Measurements from ENCODE around the gene PDE5A. TPM values are rescaled to one million over a fixed set of nuclear protein-coding genes. Genes with fewer than 3 reads are reported as not detected.

PDE5A gene
- total RNA-seq, 1 donor from 2014 or later = 20.0 TPM

DNA sequence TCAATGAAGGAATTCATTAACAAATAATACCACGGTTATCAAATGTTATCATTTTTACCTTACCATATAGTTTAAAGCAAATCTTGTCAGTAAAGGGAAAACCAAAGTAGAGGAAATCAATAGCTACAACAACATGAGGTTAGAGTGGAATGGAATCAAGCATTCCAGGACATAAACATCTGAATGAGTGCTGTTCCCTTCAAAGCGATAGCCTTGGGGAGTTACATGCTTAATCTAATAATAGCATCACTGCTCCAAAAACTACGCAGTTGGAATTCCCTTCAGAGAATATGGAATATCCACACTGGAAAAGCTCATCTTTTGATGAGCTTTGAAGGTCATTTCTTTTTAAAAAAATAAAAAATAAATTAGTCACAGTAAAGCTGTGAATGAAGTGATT, 31.2 kb downstream of the PDE5A start:
- DNase-seq (ENCODE audit: low spot score) = no peak
- intact Hi-C loops (cut with DNase I) = no loop called here

DNA sequence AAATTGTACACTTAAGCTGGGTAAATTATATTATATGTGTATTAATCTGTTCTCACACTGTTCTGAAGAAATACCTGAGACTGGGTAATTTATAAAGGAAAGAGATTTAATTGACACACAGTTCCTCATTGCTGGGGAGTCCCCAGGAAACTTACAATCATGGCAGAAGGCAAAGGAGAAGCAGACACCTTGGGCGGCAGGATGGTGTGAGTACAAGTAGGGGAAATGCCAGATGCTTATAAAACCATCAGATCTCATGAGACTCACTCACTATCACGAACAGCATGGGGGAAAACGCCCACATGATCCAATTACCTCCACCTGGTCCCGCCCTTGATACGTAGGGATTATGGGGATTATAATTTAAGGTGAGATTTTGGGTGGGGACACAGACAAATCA, 34.9 kb downstream of the PDE5A start:
- intact Hi-C loops (cut with DNase I) = no loop called here
- no peak for DNase-seq (ENCODE audit: low spot score)

DNA sequence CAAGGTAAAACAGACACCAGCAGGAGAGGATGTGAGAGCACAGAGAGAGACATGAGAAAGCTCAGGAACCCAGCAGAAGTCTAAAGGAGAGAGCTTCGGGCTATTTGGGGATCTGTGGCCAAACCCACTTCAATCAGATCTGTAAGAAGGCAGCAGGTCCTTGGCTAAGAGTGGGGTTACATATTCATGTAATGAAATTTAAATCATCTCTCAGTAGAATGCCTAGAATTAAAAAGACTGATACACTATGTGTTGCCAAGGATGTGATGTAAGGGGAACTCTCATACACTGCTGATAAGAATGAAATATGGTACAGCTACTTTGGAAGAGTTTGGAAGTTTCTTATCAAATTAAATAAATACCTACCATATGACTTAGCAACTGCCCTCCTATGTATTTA, 35.8 kb downstream of the PDE5A start:
- intact Hi-C loops (cut with DNase I) = no loop called here
- no peak for DNase-seq (ENCODE audit: low spot score)

DNA sequence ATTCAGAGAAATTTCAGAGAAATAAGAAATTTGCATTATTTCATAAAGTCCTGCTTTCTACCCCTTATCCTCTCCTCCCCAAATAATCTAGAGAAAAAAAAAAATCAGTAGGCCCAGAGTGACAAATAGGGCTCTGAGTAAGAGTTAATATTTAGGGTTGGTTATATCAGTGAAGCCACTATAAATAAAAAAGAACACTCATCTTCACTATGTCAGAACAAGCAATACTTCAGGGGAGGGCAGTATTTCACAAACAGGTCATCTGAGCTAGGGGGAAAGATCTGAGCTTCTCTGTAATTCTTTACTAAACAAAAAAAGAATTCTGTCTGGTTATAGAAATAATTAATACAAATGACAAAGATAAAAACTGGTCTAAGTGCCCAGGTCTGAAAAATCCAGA, 39.4 kb downstream of the PDE5A start:
- DNase-seq (ENCODE audit: low spot score) = no peak
- intact Hi-C loops (cut with DNase I) = no loop called here

DNA sequence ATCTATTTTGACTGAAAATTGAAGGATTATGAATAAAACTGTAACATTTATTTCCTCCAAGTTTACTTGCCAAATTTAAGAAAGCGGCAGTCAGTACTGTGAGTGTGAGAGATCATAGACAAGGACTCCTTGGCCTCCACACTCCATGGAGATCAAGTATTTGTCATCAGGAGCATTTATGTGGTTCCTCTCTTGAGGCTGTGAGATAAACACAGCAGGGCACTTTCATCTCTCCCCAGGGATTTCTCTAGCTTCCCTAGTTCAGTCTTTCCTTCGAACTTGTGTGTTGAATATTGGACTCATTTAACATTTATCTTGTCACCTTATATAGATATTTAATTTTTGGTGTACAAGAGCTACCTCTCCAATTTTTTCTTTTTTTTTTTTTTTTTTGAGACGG, 40.8 kb downstream of the PDE5A start:
- intact Hi-C loops (cut with DNase I) = no loop called here
- no peak for DNase-seq (ENCODE audit: low spot score)

DNA sequence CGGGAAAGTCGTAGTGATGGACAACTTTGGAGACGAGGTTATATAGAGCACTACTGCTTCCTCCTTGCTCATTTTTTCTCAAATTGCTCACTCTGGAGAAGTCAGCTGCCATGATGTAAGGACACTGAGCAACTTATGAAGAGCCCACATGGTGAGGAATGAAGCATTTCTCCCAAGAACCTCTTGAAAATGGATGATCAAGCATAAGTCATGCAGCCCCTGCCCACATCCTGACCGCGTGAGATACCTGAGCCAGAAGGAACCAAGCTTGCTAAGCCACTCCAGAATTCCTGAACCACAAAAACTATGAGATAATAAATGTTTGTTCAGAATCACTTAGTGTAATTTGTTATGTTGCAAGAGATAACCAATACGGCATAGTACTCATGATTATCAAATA, 42.8 kb downstream of the PDE5A start:
- no peak for DNase-seq (ENCODE audit: low spot score)
- intact Hi-C loops (cut with DNase I) = no loop called here

DNA sequence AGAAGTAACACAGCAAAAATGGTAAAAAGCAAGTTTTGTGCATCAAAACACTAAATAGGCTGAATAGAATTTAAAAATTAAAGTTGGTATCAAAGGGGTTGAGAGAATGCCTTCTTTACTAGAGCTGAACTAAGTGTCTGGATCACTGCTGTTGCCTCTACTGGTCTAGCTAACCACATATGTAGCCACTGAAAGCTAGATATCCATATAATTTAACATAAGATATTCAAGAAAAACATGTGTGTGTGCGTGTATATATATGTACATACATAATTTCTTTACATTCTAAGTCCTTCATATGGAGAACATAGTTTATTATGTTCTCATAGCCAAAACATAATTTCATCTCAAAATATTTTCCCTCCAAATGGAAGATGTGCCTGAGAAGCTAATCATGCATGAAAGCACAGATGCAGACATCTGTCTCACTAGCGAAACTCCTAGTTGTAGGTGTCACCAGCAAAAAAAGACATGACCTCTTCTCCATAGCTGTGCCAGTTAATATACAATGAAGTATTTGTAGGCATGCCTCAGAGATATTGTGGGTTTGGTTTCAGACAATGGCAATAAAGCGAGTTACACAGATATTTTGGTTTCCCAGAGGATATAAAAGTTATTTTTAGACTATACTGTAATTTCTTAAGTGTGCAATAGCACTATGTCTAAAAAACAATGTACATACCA, 47.3 kb downstream of the PDE5A start:
- intact Hi-C loops (cut with DNase I) = no loop called here
- DNase-seq (ENCODE audit: low spot score) = no peak

DNA sequence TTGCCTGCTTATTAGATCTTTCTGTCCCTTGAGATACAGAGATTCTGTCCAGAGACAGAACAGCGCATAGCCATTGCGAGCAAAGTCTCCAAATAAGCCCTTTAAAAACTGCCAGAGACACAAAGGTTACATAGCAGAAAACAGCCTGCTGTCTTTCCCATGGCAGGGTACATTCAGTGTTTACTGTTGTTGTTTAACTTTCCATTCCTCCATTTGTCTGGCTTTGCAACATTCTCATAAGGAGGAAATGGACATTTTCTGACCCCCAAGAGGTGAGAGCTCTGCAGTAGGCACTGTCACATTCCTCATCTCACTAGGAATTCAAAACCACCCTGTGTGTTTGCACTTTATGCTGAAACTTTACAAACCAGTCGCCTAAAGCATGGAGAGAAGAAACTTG, 48.3 kb downstream of the PDE5A start:
- DNase-seq (ENCODE audit: low spot score) = no peak
- intact Hi-C loops (cut with DNase I) = no loop called here

DNA sequence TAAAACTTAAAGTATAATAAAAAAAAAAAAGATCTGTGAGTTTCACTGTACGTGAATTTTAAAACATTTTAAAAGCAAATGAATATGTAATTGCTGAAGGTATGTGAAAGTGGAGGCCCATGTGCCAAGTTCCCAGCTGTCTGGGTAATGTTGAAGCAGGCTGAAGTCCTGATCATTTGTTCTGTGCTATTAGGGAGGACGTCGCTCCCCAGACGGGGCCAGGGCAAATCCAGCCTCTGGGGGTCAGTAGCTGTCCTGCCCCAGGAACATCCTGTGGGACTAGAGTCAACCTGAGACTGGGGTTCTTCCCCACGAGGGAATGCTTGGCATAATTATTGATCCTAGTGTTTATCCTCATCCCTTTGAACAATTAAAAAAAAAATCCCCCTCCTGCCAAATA, 48.8 kb downstream of the PDE5A start:
- DNase-seq (ENCODE audit: low spot score) = no peak
- intact Hi-C loops (cut with DNase I) = no loop called here

DNA sequence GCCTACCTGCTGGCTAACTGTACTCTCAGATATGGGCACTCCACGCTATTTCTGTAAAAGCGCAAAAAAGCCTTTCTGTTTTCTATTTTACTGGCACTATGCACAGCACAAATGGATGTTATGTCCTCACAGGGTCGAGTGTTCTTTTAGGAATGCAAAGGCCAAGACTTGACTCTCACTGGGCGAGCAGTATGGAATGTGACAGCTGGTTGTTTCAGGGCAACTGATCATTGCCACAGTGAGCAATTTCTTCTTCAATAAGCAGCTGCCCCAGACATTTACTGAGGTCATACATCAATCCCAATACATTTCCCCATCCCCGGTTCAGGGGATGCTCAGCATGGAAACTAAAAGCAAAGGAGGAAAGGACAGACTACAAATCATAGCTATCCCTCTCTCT, 58.2 kb downstream of the PDE5A start:
- intact Hi-C loops (cut with DNase I) = no loop called here
- no peak for DNase-seq (ENCODE audit: low spot score)

DNA sequence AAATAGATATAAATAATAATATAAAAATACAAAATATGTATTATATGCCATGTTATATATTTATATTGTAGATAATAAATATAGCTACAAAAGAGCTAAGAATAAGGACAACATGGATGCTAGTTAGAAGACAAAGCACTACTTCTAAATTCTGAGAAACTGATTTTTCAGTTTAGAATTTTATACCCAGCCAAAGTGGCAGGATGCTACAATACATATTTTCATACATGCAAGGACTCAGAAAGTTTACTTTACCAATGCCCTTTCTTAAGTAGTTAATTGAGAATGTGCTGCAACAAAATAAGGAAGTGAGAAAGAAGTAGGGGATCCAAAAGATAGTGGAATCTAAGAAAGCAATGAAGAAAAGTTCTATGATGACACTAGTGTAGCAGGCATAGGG, 64.5 kb downstream of the PDE5A start:
- intact Hi-C loops (cut with DNase I) = loop anchor here (5.0 kb wide), 1 partner anchor 488 kb away; no protein-coding TSS in a partner anchor
- no peak for DNase-seq (ENCODE audit: low spot score)

DNA sequence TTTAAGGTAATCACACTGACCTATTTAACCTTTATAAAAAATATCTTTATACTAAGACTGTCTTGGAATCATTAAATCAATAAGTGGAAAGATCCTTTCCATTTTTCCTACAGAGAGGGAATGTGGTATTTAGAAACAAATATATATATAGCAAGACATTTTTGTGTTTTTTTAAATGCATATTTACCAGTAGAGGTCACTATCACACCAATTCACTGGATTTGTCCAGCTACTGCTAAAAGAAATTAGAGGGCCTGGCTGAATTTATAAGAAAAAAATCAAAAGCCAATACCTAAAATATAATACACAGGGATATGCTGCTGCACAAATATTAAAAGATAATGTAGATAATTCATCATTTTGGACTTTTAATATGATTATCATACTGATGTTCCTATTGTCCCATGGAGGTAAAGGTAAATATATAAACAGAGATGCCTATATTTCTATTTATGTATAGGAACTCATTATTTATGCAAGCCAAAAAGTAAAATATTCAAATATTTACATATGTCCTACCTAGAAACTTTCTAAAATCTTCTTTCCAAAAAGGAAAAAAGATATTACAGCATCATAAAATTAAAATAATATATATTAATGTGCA, 69.5 kb downstream of the PDE5A start:
- no peak for DNase-seq (ENCODE audit: low spot score)
- intact Hi-C loops (cut with DNase I) = loop anchor here (2.0 kb wide), 1 partner anchor 68 kb away; no protein-coding TSS in a partner anchor

DNA sequence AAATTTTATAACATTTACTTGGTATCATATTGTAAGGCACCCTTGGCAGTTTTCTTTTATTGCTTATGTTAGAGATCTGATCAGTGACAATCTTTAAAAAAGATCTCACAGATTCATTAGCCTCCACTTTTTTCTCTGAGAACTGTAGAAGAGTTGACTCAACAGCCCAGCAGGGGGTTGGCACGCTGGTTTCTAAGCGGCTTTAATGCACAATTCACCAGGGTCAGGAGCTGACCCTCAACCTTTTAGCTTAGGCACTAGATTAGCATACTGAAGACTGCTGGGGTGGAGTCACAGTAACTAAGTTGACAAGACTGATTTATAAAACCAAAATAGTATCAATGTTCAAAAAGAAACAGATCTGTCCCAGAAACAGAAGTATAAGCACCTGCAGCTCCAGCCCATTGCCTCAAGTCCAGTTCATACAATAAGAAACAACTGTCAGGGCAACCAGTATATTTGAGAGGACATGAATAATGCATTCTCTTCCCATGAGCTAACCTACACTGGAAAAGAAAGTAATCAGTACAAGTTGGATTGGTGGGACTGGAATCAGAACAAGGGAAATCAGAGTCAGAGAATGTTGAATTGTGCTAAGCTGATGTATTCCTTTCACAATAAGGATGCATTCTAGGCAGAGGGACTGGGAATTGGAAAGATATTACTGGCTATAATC, 77.6 kb downstream of the PDE5A start:
- intact Hi-C loops (cut with DNase I) = no loop called here
- no peak for DNase-seq (ENCODE audit: low spot score)

DNA sequence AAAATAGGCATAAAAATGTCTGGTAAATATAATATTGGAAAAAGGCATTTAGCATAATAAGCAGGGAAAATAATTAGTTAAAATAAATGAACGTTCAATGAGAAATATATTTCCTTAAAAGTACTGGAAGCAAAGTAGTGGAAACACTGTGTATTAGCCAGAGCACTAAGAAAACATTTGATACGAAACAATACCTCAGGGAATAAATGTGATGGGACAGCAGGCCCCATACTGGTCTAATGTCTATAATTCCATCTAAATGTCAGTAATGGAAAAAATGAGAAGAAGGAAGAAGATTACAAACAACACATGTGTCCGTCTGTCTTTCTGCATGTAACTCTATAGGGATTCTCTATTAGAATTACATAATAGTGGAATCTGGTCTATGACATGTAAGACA, 79.0 kb downstream of the PDE5A start:
- no peak for DNase-seq (ENCODE audit: low spot score)
- intact Hi-C loops (cut with DNase I) = no loop called here

DNA sequence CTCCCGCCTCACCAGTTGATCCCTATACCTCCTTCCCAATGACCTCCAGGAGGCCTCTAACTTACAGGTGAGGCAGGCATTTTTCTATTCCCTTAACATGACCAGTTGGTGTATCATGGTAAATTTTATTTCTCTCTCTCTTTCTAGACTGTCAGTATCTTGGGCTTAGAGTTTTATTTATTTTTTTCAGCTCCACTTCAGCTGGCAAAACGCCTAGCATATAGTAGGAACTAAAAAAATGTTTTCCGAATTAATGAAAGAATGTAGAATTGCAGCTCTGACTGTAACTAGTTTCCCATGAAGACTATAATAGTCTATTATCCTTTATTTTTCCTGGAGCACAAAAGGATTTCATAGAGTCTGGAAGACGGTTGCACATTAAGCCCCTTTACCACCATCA, 84.8 kb downstream of the PDE5A start:
- intact Hi-C loops (cut with DNase I) = no loop called here
- no peak for DNase-seq (ENCODE audit: low spot score)

DNA sequence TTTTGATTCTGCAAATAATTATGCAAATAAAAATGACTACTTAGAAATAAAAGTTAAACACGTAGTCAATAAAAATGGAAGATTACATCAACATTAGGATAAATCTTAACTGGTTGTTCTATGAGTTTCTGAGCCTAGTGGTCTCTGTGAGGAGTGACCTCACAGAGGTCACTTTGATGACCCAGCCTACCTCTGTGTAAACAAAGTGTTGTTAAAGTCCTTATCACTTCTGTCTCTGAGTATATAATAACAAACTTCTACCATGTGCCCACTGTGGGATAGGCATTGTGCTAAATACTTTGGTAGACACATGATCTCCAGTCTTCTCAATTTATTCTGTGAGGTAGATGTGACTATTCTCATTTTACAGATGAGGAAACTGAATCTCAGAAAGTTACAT, 85.4 kb downstream of the PDE5A start:
- no peak for DNase-seq (ENCODE audit: low spot score)
- intact Hi-C loops (cut with DNase I) = no loop called here

DNA sequence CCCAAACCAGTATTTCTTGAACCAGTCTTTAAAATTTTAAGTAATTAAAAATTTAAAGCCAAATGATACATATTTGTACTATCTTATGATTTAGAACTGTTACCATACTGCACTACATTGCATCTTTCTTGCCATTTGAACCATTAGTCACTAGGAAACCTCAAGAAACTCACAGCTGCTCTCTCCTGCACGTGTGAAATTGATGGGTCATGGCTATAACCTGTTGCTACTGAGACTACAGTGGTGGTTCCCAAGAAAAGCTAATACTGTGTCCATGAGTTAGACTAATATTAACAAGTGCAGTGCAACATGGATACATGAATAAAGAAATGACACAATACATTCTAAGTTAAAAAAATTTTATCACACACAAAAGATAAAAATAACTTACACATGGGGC, 88.4 kb downstream of the PDE5A start:
- no peak for DNase-seq (ENCODE audit: low spot score)
- intact Hi-C loops (cut with DNase I) = no loop called here

DNA sequence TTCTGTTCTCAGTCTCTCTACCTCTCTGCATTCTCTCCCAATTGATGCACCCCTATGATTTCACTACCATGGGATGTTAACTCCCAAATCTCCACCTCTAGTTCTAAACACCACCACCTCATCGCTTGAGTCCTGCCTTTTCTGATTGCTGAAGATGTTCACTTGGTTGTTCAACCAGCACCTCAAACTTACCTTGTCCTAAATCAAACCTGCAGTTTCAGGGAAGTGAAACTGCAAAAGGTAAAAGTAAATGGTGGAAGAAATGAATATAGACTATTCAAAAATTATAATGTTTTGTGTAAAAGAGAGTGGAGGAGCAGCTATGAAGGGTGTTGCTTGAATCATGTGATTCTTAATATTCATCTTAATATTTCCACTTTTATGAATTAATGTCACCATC, 91.0 kb downstream of the PDE5A start:
- DNase-seq (ENCODE audit: low spot score) = no peak

DNA sequence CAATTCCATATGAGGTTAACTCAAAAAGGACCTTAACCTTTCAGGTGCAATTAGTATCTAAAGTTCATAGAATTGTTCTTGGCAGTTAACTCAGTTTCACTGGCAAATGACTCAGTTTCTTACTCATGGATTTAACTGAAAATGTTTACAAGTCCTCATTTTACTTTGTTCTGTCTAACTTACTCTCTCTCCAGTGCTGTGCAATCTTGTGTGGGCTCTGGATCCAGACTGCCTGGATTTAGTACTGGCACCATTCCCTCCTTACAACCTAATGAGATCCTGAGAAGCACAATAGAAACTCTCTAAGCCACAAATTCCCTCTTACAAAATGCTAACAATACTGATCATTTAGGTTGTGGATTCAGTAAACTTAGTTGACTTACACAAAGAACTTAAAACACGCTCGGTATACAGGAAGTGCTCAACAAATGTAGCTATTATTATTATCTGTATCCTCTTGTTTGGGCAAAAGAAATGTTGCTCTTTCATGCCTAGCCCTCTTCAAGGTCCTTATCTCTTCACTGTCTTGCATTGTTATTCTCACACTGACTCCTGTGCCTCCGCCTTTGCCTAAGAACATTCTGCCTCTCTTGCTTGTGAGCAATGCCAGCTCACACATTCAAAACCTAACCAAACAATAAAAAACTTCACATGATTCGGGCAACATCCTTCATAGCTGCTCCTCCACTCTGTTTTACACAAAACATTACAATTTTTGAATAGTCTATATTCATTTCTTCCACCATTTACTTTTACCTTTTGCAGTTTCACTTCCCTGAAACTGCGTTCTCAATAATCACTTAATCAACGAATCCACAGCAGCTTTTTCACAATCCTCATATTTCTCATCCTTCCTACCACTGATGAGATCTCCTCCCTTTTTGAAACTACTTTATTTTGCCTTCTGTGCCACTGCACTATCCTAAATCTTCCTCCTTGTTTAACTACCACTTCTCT, 91.8 kb downstream of the PDE5A start:
- intact Hi-C loops (cut with DNase I) = no loop called here
- DNase-seq (ENCODE audit: low spot score) = no peak

More for the DNA sequence above, 91.0 kb downstream of the PDE5A start:
- intact Hi-C loops (cut with DNase I) = no loop called here

DNA sequence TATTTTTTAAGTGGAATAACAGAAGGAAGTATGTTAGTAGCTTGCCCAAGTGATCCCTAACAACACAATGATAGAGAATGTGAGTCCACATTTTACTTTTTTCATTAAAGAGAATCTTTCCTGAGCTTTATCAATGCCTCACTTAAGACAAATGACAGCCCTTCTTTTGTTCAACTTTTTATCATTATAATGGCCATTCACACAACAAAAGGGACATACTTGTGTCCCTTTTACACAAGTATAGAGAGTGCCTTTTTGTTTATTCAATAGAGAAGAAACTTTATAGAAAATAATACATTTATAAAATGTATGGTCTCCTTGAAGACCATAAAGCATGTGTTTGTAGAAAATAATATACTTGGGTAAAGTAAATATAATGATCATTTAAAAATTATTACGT, 96.3 kb downstream of the PDE5A start:
- DNase-seq (ENCODE audit: low spot score) = no peak
- intact Hi-C loops (cut with DNase I) = no loop called here

Data from cardiac septum (tissue), 1 donor.